HG03039 (cell line): Measurements from ENCODE around the gene NOTUM.

Experiments
- ATAC-seq: cut with Tn5 transposase; IDR thresholded peaks from one replicate; pipeline ENCODE4 v1.9.1; 2021; ENCODE audit warnings: mild to moderate bottlenecking, moderate library complexity; ENCODE audit not compliant: unreplicated experiment

The NOTUM gene

DNA sequence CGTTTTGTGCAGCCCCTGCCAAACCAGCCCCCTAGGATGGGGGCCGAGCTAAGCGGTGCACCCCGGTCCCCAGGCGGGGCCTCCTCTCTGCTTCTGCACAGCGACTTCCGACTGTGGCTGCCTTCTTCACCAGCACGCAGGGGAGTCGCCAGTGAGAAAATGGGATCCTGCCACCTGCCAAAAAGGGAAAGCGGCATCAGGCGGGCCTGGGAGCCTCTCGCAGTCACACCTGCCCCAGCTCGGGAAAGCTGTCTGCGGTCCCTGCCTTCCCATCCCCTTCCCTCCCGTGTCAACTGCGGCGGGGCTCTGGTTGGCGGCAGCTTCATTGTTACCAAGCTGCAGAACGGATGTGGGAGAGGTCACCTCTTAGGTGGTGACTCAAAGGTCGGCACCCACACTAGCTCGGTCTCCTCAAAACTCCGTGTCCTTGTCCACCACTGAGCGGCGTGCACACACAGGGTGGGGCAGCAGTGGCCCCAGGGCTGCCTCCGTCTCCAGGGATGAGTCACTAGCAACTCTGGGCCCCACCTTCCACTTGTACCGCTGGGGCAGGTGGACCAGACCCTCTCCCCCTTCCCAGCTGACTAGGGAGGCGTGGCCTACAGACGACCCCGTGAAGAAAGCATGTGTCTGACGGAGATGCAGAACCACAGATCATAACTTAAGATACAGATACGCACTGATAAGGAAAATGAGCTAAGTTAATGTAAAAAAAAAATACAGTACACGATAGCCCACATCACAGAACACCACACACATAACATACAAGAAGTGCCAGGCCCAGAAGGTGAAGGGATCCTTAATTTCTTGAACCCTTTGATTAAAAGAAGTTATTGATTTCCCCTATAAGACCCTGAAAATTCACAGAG, 48.3 kb downstream of the NOTUM start:
- no peak for ATAC-seq

DNA sequence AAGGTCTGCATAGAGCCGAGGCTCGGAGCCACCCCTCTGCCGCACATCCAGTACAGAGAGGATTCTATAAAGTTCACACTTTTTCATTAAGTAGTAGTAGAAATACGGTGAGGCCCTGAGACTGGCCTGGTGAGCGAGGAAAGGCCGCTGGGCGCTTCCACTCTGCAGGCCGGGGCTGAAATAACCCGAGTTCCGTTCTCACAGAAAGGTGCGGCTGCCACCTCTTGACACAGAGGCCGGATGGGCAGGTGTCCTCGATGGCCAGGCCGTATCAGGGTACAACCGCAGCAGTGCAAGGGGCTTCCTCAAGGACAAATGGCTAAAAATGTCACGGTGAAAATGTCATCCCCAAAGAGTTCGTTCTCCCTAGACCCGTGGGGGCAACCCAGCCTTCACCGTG, 49.0 kb downstream of the NOTUM start:
- no peak for ATAC-seq

DNA sequence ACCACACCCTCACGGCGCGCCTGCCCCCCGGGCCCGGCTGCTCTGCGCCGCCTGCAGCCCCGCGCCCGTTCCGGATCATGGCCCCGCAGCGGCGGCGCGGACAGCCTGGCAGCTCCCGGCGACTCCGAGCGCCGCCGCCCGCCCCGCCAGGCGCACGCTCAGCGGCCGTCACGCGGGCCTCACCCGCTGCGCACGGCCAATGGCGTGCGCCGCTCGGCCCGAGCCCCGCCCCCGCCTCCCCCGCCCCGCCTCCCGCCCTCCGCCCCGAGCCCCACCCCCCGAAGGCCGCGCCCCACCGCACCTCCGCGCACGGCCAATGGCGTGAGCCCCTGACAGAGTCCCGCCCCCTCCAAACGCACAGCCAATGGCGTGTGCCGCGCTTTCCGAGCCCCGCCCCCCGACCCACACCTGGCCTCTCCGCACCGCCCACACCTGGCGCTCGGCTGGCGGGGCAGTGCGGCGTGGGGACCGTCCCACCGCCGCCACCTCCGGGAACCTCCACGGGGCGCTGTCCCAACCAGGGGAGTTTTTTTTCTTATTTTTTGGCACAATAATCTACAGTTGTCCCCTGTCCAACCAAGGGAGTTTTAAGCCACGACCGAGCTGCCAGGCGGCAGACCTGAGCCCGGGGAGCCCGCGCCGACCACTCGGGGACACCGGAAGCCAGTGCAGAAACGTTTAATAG, 49.6 kb downstream of the NOTUM start, which contains the start of gene PCYT2:
Gene PCYT2 (minus strand): TSS at position 123 of the 685 bp plus-strand sequence. CDS start 44 bp downstream, at position 79.
- ATAC-seq: peak; percentile 65

GRCh38 chr17:81910840-81911276, 50.1 kb downstream of the NOTUM start:
- ATAC-seq: peak; percentile 21

DNA sequence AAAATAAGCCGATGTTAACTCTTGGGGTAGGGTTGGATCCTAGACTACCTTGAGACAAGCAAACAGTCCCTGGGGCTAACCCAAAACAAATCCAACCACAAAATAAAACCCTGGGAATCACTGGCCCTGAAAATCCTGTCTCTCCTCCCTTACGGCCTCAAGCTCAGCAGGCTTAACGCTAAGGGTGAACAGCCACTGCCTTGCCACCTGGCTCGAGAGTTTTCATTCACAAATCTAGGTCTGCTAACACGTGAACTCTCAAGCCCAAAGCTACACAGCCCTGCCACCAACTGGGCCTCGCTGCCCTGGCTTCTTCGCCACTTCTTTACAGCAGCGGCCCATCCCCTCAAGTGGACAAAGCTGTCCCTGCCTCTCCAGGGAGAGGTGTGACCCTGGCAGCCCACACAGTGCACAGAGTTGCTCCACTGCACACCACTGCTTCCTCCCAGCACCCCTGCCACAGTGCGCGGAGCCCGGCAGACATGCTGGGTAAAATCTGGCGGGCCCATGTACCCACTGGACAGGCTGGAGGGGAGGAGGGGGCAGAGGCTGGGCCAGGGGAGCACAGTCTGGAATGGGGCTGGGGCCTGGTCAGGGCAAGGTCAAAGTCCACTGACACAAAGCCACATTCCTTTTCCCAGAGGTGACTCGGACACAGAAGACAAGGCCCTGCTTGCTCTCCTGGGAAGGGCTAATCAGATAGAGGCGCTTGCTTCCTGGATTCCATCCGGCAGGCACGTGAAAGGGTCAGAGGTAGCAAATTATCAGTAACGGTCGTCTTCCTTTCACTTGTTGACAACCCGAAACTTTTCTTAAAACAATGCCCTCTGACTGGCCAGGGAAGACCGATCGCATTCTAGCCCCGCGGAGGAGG, 50.8 kb downstream of the NOTUM start:
- no peak for ATAC-seq

DNA sequence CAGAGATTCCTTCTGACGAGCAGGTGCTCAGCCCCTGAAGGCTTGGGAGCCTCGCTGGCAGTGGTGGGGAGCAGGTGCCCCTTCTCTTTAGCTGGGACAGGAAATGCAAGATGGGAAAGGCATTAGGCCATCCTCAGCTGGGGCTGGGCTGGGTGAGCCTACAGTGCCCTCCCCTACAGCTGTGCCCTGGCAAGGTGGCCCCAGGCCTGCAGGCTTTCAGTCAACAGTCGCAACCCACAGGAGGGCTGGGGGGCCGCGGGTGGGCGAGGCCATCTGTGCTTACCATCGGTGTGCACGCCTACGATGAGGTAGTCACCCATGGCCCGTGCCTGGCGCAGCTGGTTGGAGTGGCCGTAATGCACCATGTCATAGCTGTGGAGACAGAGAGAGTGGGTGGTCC, 51.8 kb downstream of the NOTUM start:
- no peak for ATAC-seq

- no peak for ATAC-seq
Observed at GRCh38 chr17:81908793-81909192, 52.2 kb downstream of the NOTUM start.

DNA sequence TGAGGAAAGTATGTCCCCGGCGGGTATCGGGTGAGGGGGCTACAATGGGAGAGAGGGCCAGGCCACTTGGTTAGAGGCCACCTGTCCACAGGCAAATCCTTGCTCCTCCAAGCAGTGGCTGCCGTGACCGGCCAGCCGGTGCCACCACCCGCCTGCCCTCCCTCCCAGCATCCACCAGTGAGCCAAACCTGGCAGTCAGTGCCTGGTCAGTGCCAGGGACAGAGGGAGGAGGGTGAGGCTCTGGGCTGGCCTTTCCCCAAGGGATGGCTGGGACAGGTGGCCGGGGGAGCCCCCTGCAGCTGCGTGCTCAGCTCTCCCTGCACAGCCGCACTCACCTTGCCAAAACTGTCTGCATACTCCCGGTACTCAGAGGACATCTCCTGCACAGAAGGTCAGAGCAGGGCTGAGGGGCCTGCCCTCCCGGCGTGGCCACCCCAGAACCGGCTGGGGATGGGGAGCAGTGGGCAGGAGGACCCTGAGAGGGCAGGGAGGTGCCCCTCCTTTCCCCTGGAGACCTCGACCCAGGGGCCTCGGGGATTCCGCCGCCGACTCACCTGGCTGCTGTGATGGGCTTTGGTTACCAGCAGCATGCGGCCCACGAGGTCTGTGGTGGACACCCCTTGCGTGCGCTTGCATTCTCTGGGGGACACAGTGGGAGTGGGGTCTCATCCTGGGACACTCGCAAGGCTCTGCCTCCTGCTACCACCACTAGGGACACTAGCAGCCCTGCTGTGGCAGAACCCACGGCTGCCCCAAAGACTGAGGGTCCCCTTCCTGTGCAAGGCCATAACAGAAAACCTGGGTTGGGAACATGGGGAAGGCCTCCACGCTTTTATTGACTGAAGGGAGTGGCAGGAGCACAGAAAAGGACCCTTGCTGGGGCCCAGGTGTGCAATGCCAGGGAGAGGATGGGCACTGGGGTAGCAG, 53.5 kb downstream of the NOTUM start:
- no peak for ATAC-seq

DNA sequence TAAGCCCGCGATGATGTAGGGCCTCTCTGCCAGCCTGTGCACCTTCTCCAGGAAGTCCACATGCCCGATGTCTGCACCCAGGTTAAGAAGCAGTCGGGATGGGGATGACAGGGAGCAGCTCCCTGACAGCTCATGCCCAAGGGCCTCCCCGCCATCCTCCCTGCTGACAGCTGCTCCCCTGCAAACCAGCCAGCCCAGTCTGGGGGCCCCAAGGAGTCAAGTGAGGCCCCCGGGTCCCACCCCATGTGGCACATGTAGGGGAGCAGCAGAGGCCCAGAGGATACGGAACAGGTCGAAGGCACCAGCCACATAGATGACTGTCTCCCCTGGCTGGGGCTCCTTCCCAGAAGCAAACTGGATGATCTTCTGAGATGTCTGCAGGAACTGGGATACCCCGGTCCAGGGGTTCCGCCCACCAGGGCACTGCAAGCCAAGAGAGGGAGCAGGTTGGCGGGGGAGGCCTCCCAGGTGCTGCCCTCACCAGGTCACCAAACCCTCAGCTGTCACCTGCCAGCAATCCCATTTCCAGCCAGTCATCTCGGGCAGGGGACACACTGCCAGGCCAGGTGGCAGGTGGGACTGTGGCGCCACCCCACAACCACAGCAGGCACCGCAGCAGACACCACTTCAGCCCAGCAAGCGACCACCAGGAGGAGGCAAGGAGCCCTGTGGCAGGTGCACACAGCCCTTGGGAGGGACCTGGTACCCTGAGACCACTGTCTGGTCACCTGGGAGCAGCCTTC, 54.3 kb downstream of the NOTUM start:
- no peak for ATAC-seq

DNA sequence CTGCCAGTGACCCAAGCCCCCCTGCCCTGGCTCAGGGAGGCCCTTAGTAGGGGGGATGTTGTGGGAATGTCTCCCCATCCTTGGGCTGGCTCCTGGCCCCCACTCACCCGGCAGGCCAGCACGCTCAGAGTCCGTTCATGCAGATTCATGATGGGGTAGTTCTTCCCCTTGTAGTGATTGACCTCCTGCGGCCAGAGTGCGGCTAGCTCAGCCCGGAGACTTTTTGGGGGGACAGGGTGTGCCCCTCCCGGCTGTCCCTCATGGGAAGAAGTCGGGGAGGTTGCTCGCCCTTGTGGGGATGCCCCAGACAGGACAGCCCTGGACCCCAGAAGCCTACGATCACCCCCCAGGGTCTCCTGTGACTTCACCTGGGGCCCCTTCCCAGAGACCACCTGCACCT, 55.0 kb downstream of the NOTUM start:
- ATAC-seq: no peak

DNA sequence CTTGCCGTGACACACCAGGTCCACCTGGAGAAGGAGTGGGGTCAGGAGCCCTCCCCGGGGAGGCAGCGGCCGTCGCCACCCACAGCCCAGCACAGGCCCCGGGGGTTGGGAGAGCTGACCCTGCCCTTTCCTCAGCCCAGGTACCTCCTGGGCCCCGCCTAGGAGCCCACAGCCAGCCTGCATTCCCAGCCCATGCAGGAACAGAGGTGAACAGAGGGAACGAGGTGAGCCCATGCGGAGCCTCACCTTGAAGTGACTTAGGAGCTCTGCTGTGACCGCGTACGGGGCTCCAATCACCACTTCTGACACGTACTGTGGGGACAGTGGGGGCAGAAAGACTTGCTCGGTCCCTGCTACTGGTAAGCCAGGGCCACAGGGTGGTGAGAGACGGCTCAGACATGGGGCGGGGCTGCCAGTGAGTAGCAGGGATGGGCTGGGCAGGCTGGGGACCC, 55.5 kb downstream of the NOTUM start:
- no peak for ATAC-seq

GRCh38 chr17:81904600-81905423, 56.2 kb downstream of the NOTUM start:
- no peak for ATAC-seq

DNA sequence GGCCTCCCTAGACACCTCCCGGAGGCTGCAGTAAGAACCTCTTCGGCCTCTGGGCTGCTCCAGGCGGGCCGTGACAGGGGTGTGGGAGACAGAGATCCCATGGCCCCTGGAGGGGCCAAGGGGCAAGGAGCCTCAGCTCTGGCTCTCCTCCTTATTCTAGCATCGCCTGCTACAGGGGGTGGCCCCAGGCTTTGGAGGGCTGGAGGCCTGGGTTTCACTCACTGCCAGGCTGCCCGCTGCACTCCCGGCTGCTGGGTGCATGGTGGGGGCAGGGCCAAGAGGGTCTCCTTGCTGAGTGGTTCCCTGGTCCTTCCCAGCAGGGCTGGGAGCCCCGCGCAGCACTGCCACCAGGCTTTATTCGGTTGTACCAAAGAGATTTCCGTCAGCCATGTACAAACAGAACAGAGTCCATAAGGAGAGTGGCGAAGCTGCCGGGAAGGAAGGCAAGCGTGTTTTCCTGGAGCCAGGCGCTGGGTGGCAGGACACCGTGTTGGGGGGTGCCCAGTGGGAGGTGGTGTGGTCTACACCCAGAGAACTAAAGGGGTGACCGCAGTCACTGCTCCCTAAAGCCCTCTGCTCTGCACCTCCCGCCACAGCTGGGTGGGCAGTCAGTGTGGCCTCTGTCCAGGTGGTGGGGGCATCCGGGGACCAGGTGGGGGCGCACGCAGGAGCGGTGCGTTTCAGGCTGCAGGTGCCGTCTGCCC, 56.9 kb downstream of the NOTUM start:
- no peak for ATAC-seq

GRCh38 chr17:81903415-81903831, 57.6 kb downstream of the NOTUM start:
- no peak for ATAC-seq

GRCh38 chr17:81902653-81903414, 58.2 kb downstream of the NOTUM start:
- no peak for ATAC-seq
